Mononuclear cell (primary cell): Measurements from ENCODE around the gene CLEC2A. TPM values are rescaled to one million over a fixed set of nuclear protein-coding genes. Genes with fewer than 3 reads are reported as not detected.
A peak's percentile ranks its signal among the peaks of the same experiment; 100 is the strongest.

Experiments
- H3K27me3 ChIP-seq: 2 replicates; pipeline ENCODE4 v1.6.0; 2011; ENCODE audit warnings: low read length, control low read depth; ENCODE audit not compliant: insufficient read depth
- H3K4me1 ChIP-seq: 2 replicates; pipeline ENCODE4 v1.5.1; 2011; ENCODE audit warnings: mild to moderate bottlenecking, low read length, control low read depth; ENCODE audit not compliant: insufficient read depth
- H3K4me3 ChIP-seq: 2 replicates; pipeline ENCODE4 v1.5.1; 2011; ENCODE audit warnings: mild to moderate bottlenecking, low read length, moderate library complexity
- H3K9me3 ChIP-seq: 2 replicates; pipeline ENCODE4 v1.5.1; 2011; ENCODE audit warnings: low read depth, mild to moderate bottlenecking, control low read depth, low read length
- total RNA-seq: library from RNA; depleted of rRNA; stranded (reverse); fragments of >200 nt; gene quantifications from one replicate; pipeline ENCODE4 v1.2.3, GENCODE V29; 2012

The CLEC2A gene
- total RNA-seq, 1 donor, result not detected

DNA sequence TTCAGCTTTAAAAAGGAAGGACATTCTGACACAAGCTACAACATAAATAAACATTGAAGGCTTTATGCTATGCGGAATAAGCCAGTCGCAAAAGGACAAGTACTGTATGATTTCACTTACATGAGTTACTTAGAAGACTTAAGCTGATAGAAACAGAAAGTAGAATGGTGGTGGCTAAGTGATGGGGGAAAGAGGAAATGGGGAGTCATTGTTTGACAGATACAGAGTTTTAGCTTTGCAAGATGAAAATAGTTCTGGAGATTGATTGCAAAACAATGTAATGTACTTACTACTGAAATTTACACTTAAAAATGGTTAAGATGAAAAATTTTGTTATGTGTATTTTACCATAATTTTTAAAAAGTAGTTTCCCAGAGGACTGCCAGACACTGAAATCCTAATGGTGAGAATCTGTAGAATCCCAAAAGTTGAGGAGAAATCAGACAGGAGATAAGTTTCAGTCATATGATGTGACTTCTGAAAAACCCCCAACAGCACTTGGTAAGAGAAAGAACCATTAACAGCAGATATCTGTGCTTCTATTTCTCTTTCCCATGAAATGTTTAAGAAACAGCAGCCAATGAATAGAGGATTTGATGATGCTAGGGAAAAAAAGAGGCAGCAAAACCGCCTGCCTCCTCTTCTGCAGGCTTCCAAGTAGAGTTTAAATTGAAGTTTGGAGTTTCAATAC is 16.6 kb upstream of the CLEC2A start:
- no peak overlapping the region for H3K4me3 ChIP-seq
- peaks cover 73% of the 10 kb centered on the region for H3K4me1 ChIP-seq
- no peaks in the 10 kb centered on the region for H3K27me3 ChIP-seq
- no peaks in the 10 kb centered on the region for H3K9me3 ChIP-seq

DNA sequence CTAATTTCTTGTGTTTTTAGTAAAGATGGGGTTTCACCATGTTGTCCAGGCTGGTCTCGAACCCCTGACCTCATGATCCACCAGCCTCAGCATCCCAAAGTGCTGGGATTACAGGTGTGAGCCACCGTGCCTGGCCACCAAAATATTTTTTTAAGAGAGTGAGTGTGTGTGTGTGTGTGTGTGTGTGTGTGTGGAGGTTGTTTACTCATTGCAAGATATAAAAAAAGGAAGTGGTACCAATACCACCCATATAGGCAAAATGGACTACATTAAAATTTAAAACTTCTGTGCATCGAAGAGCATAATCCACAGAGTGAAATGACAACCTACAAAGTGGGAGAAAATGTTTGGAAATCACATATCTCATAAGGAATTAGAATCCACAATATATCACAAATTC is 15.5 kb upstream of the CLEC2A start:
- Histone ChIP-seq H3K9me3 (no peaks in the 10 kb centered on the region), H3K4me1 (peaks cover 81% of the 10 kb centered on the region), H3K4me3 (no peak overlapping the region), H3K27me3 (no peaks in the 10 kb centered on the region)

DNA sequence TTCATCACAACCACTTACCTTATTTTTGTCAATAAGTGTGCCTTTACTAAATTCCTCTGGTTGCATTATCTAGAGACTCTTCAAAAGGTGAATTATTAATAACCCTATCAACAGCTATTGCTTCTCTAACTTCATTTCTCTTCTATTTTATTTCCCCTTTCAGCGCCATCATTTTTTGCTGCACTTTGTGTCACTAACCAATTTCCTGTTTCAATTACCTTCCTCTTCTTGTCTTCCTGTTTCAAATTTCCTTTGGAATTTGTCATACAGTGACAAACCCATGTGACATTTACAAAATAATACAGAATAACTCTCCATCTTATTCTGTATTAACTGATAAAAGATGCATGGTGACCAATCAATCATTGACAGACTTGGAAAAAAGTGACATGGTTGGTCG is 12.2 kb upstream of the CLEC2A start:
- H3K9me3 ChIP-seq, result no peaks in the 10 kb centered on the region
- peaks cover 58% of the 10 kb centered on the region for H3K4me1 ChIP-seq
- no peak overlapping the region for H3K4me3 ChIP-seq
- H3K27me3 ChIP-seq, result peaks cover 3% of the 10 kb centered on the region

- H3K27me3 ChIP-seq, result peaks cover 3% of the 10 kb centered on the region
- peak overlapping the region; percentile 30 for H3K4me3 ChIP-seq
- H3K9me3 ChIP-seq, result no peaks in the 10 kb centered on the region
- H3K4me1 ChIP-seq, result peaks cover 48% of the 10 kb centered on the region
Observed at GRCh38 chr12:9943240-9943639, 11.1 kb upstream of the CLEC2A start.

DNA sequence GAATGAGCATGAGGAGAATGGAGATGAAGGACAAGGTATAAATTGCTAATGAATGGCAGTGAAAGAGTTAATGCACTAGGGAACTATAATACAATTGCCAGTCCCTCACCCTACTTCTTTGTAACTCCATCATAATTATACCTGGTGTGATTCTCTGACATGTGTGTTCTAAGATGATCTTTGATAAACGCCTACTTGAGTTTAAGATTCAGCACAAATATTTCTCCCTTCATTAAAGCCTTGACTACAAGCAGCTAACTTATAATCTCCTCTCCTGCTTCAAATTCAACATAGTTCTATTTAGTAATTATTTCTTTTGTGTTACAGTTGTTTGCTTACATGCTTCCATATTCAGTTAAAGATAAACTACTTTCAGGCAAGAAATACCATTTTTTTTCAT is 9.7 kb upstream of the CLEC2A start:
- H3K27me3 ChIP-seq, result peaks cover 3% of the 10 kb centered on the region
- no peaks in the 10 kb centered on the region for H3K9me3 ChIP-seq
- H3K4me3 ChIP-seq, result no peak overlapping the region
- H3K4me1 ChIP-seq, result peaks cover 34% of the 10 kb centered on the region

GRCh38 chr12:9940375-9940774 is 8.2 kb upstream of the CLEC2A start:
- H3K27me3 ChIP-seq, result peaks cover 3% of the 10 kb centered on the region

GRCh38 chr12:9936591-9936990 is 4.4 kb upstream of the CLEC2A start:
- H3K4me3 ChIP-seq, result no peak overlapping the region
- H3K27me3 ChIP-seq, result peaks cover 3% of the 10 kb centered on the region
- H3K9me3 ChIP-seq, result no peaks in the 10 kb centered on the region
- no peaks in the 10 kb centered on the region for H3K4me1 ChIP-seq

More at GRCh38 chr12:9940375-9940774, 8.2 kb upstream of the CLEC2A start:
- Histone ChIP-seq H3K4me1 (peaks cover 19% of the 10 kb centered on the region), H3K4me3 (no peak overlapping the region), H3K9me3 (no peaks in the 10 kb centered on the region)

DNA sequence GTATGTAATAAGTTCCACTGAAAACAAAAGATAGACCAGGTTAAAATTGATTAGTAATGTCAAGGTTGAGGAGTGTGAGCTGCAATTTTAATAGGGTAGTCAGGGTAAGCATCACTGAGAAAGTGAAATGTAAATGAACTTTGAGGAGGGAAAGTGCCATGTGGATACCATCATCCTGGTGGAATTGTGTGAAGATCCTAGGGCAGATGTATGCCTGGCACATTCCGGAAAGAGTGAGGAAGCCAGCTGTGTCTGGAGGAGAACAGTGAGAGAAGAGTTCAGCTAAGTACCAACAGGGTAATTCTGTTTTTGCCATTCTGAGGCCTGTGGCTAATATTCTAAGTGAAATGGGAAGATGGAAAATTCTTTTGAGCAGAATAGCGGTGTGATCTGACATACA is 2.9 kb upstream of the CLEC2A start:
- no peaks in the 10 kb centered on the region for H3K27me3 ChIP-seq
- H3K9me3 ChIP-seq, result no peaks in the 10 kb centered on the region
- no peak overlapping the region for H3K4me3 ChIP-seq
- no peaks in the 10 kb centered on the region for H3K4me1 ChIP-seq

- Histone ChIP-seq H3K4me3 (no peak overlapping the region), H3K9me3 (no peaks in the 10 kb centered on the region), H3K27me3 (no peaks in the 10 kb centered on the region), H3K4me1 (no peaks in the 10 kb centered on the region)
Observed at GRCh38 chr12:9933958-9934357, 1.8 kb upstream of the CLEC2A start.

- no peaks in the 10 kb centered on the region for H3K4me1 ChIP-seq
- no peaks in the 10 kb centered on the region for H3K9me3 ChIP-seq
- H3K27me3 ChIP-seq, result no peaks in the 10 kb centered on the region
- no peak overlapping the region for H3K4me3 ChIP-seq
Observed at GRCh38 chr12:9931245-9931644, 925 bp downstream of the CLEC2A start.

- Histone ChIP-seq H3K9me3 (no peaks in the 10 kb centered on the region), H3K4me3 (no peak overlapping the region), H3K27me3 (no peaks in the 10 kb centered on the region), H3K4me1 (no peaks in the 10 kb centered on the region)
Observed at GRCh38 chr12:9928607-9929006, 3.6 kb downstream of the CLEC2A start.

- Histone ChIP-seq H3K4me3 (no peak overlapping the region), H3K9me3 (no peaks in the 10 kb centered on the region), H3K27me3 (no peaks in the 10 kb centered on the region), H3K4me1 (no peaks in the 10 kb centered on the region)
Observed at GRCh38 chr12:9926876-9927275, 5.3 kb downstream of the CLEC2A start.

GRCh38 chr12:9925705-9926393 is 6.3 kb downstream of the CLEC2A start:
- peak overlapping the region; percentile 5 for H3K4me3 ChIP-seq
- H3K9me3 ChIP-seq, result no peaks in the 10 kb centered on the region
- no peaks in the 10 kb centered on the region for H3K4me1 ChIP-seq
- H3K27me3 ChIP-seq, result no peaks in the 10 kb centered on the region

DNA sequence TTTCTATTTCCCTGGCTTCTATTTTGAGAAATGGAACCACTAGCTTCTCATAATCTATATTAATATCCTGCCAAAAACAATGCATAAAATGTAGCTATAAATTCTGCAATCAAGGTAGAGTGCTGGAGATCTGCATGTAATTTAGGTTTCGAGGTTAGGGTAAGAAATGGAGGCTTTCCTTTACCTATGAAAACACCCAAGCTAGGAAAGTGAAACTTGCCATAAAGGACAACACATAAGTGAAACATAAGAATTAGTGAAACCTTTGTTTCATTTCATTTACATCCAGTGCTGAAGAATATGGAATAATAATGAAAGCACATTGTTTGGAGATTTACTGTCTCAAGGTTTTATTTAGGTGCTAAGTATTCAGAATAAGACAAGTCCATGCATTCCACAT is 9.7 kb downstream of the CLEC2A start:
- no peaks in the 10 kb centered on the region for H3K4me1 ChIP-seq
- no peaks in the 10 kb centered on the region for H3K9me3 ChIP-seq
- H3K4me3 ChIP-seq, result no peak overlapping the region
- H3K27me3 ChIP-seq, result no peaks in the 10 kb centered on the region

GRCh38 chr12:9920451-9920850 is 11.7 kb downstream of the CLEC2A start:
- Histone ChIP-seq H3K9me3 (no peaks in the 10 kb centered on the region), H3K4me1 (no peaks in the 10 kb centered on the region), H3K4me3 (no peak overlapping the region), H3K27me3 (no peaks in the 10 kb centered on the region)

DNA sequence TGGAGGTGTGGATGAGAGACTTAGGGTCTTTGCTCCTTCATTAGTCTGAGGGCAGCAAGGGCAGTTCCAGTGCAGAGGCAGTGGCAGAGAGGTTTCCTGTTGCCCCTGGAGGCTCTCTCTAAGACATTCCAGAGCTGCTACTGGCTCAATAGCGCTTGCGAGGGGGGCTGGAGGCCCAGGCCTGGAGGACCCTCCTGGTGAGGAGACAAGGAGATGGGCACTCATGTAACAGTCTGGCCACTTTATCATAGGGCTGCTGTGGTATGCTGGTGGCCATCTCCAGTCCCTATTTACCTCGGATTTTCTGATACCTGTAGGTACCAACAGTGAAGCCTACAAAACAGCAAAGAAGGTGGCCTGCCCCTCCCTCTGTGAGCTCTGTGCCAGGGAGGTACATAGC is 12.7 kb downstream of the CLEC2A start:
- Histone ChIP-seq H3K4me1 (no peaks in the 10 kb centered on the region), H3K9me3 (no peaks in the 10 kb centered on the region), H3K27me3 (no peaks in the 10 kb centered on the region), H3K4me3 (no peak overlapping the region)
